Measurements from ENCODE around the gene AP1S2. TPM values are rescaled to one million over a fixed set of nuclear protein-coding genes. Genes with fewer than 3 reads are reported as not detected.

Gene AP1S2
- total and polyA plus RNA-seq, 2 of the 8 experiments (the other 6 are each of a cell fraction or from before 2014, with no cell fraction given), result 88.2 to 237 TPM

Other genes with a start within 250 kb of the AP1S2 start
- 0.99 and 1.3 TPM in 2 replicates for gene CLTRN, start 190.0 kb downstream of the AP1S2 start, total RNA-seq (2021; fragmentation: NEBNext Ultra II Directional; extraction: Animal tissue kit (Norgen Biotek cat#: 25700))
- 0.58 and 1.2 TPM in 2 replicates for gene CLTRN, start 190.0 kb downstream of the AP1S2 start, polyA plus RNA-seq (2011; rRNA removed)
- 5.8 and 8.6 TPM in 2 replicates for gene CA5B, start 116.5 kb downstream of the AP1S2 start, total RNA-seq (2021; fragmentation: NEBNext Ultra II Directional; extraction: Animal tissue kit (Norgen Biotek cat#: 25700))
- 2.3 and 3.3 TPM in 2 replicates for gene CA5B, start 116.5 kb downstream of the AP1S2 start, polyA plus RNA-seq (2011; rRNA removed)
- gene ZRSR2, start 64.3 kb downstream of the AP1S2 start, total RNA-seq (2021; fragmentation: NEBNext Ultra II Directional; extraction: Animal tissue kit (Norgen Biotek cat#: 25700)), result 6.9 and 7.6 TPM in 2 replicates
- gene ZRSR2, start 64.3 kb downstream of the AP1S2 start, polyA plus RNA-seq (2011; rRNA removed), result 2.4 and 3.9 TPM in 2 replicates